Activated CD4-positive, alpha-beta T cell treated with anti-CD3 and anti-CD28 coated beads, Interleukin-2, amount 50 U/mL, for 48 hours (primary cell): ENCODE measurements around the gene B3GNT2.
"Not testable (repeated sequence)": the region's sequence is repeated elsewhere in the genome, so short reads cannot be mapped to it uniquely, and the experiment has no call there.

ENCODE experiments used
- DNase-seq, 2 experiments: peaks; one replicate each; pipeline ENCODE4 v3.0.0-alpha.2; 2020

Gene B3GNT2

DNA sequence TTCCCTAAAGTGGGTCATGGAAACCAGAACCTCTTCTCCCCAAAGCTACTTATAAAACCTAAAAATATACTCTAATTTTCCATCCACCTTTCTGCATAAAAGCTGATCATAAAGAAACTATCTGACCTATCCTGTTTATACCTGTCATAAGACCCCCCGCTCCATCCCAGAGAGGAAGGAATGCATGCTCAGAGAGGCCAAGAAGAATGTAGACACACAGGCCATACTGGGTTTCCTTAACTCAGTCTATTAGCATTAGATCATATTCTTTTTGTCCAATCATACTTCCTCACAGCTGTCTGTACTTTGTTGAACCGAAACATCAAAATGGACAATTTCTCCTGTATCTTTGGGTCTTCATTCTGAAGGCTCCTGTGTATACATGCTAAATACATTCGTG, 52.3 kb downstream of the B3GNT2 start:
- DNase-seq, result no peak

DNA sequence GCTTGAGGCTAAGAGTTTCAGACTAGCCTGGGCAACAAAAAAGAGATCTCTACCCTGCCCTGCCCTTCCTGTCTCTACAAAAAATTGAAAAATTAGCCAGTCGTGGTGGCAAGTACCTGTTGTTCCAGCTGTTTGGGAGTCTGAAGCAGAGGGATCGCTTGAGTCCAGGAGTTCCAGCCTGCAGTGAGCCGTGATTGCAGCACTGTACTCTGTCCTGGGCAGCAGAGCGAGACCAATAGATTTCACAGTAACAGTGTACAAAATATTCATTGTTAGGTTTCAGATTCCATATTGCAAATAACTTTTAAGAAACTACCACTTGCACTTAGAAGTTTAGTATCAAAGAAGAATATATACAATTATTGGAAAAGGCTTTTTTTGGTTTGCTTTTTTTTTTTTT, 54.3 kb downstream of the B3GNT2 start:
- no peak for DNase-seq

DNA sequence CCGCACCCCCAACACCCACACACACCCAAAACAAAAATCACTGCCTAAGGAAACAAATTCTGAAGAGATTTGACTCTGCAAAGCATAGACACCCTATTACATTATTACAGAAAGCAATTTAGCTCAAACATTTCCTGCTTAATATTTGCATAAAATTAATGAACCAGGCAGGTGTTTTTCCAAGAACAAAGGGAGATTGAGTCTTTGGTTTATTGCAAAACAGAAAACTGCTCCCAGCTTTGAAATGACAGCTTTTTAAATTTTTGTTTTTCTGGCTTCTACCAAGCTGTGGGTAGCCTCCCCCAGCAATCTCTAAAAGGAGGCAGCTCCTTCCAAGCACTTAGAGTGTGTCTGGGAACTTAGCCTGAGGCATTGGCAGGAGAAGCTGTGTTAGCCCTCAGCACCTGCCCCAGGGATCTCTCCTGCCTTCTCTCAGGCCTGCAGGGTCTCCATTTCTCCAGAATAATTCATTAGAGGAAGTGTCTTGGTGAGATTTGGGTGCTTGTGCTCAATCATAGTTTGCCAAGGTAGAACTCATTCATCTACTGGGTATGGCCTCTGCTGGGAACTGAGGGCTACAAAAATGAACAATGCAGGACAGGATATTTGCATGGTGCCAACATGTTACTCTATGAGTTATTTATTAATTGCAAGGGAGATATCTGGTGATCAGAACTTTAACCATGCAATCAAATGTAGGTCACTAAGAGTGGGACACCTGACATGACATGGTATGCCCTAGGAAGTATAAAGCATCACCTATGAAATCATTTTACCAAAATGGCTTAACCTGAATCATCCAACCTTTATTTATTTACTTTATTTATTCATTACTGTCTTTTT, 58.7 kb downstream of the B3GNT2 start:
- no peak for DNase-seq

- no peak for DNase-seq
Measured at GRCh38 chr2:62257466-62257865, 61.6 kb downstream of the B3GNT2 start.

DNA sequence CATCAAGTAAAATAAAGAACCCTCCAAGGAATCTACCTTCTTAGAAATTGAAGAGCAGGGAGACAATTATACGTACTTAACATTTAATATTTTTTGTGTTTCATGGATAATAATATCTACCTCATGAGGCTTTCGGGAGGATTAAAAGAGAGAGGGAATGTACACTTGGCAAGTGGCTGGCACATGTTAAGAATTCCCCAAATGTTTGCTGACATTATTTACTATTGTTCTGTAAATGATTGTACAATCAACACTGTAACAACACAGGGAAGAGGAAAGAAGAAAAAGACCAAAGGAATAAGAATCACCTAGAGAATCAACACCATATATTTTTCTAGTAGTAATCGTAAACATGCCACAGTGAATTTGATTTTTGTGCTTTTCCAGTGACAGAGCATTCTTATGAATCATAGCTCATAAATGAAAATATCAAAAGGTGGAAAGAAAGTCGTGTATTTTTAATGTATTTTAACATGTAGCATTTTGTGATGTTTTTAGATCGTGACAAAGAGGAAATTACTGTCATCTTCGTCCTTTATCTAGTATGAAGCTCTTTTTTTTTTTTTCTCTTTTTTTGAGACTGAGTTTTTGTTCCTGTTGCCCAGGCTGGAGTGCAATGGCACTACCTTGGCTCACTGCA, 67.3 kb downstream of the B3GNT2 start:
- DNase-seq, result no peak

- DNase-seq, result no peak
Measured at GRCh38 chr2:62264186-62264585, 68.3 kb downstream of the B3GNT2 start.

DNA sequence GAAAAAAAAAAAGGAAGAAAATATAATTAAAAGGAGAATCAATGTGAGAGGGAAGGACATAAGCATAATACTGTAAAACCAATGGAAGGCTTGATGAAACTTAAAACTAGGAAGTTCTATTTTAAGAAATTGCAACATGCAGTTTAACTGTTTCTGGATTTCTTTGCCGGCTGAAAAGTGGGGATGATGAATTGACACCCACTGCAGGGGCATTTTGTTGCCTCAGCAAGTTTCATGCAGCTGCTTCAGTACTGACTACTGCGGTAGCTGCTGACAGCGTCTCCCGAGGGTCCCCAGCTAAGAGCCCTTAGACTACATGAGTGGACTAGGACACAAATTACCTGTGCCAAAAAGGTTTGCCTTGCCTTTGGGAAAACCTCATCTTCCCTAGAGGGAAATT, 69.2 kb downstream of the B3GNT2 start:
- DNase-seq, result no peak

DNA sequence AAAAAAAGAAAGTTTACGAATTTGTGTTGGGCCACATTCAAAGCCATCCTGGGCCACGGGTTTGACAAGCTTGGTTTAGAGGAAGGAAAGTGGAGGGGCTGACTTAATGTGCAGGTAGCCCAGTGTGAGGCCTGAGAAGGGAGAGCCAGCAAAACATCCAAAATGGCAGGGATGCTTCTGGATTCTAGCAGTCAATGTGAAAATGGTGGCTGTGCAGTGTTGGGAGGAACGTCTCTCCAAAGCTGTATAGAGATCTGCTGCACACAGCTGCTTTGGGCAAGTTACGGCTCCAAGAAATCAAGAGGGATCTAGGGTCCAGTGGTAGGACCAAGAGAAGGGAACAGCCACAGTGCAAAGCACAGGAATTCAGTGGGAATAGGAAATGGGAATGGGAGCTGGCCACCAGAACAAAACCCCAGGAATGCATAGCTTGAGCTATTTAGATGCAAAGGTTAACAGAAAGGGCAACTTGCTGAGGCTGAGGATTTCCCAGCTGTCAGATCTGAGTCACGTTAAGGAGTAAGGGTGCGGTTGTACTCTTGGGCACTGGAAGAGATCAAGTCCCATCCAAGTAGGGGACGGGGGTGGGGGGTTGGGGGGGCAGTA, 70.6 kb downstream of the B3GNT2 start:
- DNase-seq, result no peak

DNA sequence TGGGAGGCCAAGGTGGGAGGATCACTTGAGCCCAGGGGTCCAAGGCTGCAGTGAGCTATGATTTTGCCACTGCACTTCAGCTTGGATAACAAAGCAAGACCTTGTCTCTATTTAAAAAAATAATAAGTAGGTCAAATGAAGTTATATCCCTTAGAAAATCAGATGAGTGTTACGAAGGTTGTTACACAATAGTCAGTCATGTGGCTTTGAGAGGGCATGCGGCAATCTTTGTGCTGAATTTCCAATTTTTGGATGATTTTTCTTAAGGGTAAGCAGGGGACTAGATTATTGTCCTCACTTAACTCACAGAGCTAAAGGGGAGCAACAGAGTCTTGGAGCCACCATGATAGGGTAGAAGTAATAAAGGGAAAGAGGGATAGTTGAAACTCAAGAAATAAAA, 71.8 kb downstream of the B3GNT2 start:
- no peak for DNase-seq

- DNase-seq, result not testable (repeated sequence)
Measured at GRCh38 chr2:62268681-62269188, 72.8 kb downstream of the B3GNT2 start.

DNA sequence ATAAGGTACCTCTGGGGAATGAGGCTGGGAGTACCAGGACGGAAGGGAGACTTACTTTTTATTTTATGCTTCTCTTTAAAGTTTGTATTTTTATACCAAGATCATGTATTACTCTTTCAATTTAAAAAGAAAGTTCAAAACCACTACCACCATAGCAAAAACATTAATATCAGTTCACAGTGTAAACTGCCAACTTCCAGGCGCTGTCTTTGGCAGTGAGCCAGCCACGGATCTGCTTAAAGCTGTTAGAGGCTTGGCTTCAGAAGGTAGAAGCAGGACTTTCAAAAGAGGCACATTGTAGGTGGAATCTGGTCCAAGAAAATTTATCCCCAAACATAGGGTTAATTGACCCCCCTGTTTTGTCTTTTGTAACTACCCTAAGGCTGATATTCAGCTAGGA, 74.8 kb downstream of the B3GNT2 start:
- no peak for DNase-seq
